HG03135 (cell line): Measurements from ENCODE around the gene RCBTB1.
A peak's percentile ranks its signal among the peaks of the same experiment; 100 is the strongest.
"Not testable (repeated sequence)": the region's sequence is repeated elsewhere in the genome, so short reads cannot be mapped to it uniquely, and the experiment has no call there.

Source experiments
- ATAC-seq: cut with Tn5 transposase; IDR thresholded peaks from one replicate; pipeline ENCODE4 v1.9.1; 2021; ENCODE audit warnings: mild to moderate bottlenecking, moderate library complexity; ENCODE audit not compliant: unreplicated experiment

Gene RCBTB1

DNA sequence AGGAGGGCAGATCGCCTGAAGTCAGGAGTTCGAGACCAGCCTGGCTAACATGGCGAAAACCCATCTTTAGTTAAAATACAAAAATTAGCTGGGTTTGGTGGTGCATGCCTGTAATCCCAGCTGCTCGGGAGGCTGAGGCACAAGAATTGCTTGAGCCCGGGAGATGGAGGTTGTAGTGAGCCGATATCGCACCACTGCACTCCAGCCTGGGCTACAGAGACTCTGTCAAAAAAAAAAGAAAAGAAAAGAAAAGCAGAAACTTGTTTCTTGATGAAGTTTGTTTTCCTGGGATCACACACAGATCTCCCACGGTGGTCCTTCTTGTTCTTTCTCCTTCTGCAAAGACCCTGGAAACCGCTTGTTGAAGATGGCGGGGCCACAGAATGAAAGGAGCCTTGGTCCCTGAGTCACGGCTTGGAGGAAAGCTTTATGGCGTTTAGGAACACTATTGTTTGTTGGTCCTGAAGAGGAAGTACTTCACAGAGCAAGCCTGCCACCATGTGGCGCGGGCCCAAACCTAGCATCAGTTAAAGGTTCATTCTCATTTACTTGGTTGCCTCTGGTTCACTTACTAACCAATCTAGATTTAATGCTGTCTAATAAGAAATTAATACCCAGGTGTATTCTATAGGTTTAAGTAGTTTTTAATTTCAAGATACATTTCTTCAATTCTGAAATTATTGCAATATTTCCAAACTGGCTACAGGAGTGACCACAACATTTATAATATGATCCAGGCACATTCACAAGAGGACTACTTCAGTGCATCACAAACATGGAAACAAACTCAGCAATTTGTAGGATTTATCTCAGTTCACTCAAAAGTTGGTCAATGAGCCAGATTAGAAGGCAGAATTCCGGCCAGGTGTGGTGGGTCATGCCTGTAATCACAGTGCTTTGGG lies 21.6 kb upstream of the RCBTB1 start:
- peak; percentile 93 for ATAC-seq

DNA sequence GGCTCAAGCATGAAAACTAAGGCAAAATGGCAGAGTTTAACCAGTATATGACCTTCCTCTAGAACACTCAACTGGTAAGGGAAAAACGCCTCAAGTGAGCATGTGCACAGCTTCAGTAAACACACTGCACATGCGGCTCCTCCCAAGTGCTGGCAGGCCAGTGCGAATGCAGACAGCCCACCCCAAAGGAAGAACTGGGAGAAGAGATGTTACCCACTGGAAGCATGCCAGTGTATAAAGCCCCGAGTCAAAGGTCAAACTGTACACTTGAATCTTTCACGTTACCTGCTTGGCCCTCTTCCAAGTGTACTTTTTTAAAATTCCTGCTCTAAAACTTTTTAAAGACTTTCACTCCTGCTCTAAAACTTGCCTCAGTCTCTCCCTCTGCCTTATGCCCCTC lies 19.2 kb upstream of the RCBTB1 start:
- no peak for ATAC-seq

DNA sequence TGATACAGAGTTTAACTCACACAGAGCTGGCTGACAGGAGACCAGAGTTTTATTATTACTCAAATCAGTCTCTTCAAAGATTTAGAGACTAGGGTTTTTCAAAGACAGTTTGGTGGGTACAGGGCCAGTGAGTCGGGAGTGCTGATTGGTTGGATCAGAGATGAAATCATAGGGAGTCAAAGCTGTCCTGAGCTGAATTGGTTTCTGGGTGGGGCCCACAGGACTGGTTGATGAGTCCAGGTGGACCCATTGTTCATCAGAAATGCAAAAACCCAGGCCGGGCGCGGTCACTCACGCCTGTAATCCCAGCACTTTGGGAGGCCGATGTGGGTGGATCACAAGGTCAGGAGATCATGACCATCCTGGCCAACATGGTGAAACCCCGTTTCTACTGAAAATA lies 17.3 kb upstream of the RCBTB1 start:
- not testable (repeated sequence) for ATAC-seq

DNA sequence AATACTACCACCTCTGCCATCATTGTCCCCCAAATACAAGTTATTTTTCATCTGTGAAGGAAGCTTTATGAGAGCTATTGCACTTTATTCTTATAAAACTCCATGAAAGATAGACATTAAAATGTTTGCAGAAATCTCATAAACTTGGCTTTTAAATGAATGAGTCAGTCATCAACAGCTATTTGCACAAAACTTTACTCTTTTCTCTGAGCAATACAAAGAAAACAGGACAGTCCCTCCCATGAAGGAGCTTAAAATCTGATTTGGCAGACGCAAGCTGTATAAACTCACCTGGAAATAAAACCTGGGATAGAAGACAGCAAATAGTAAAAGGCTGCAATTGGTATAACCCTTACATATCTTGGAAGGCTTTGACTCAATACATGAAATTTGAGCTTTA lies 16.6 kb upstream of the RCBTB1 start:
- no peak for ATAC-seq

DNA sequence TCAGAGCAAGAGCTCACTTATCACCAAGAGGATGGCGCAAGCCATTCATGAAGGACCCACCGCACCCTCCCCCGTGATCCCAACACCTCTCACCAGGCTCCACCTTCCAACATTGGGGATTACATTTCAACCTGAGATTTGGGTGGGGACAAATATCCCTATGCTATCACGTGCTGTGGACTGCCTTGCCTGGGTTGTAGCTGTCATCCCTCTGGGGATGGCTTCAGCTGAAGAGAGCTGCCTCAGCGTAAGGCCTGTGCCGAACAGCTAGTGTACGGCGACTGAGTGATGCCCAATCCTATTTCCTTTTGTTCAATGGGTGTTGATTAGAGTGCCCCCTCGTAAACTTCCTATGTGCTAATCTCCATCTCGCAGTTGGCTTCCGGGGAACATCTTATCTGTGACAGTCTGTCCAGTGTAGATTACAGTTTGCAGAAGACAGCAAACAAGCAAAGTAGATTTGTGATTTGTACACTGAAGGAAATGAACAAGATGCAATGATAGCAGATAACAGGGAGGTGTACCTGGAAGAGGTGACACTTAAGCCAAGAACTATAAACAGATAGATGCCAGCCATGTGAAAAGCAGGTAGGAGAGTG lies 11.8 kb upstream of the RCBTB1 start:
- no peak for ATAC-seq

DNA sequence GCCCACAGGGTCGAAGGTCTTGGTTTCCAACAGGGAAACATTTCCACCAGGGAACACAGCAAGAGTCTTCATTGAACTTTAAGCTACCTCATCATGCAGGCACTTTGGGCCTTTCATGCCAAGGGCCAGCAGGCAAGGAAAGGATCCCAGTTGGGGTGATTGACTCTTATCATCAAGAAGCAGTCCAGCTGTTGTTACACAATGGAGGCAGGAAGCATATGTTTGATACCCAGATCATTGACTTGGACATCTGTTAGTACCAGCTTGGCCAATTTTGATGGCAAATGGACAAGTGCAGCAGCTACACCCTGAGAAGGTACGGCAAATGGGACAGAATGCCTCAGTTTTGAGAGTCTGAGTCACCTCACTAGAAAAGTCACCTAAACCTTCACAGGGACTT lies 10.9 kb upstream of the RCBTB1 start:
- no peak for ATAC-seq

DNA sequence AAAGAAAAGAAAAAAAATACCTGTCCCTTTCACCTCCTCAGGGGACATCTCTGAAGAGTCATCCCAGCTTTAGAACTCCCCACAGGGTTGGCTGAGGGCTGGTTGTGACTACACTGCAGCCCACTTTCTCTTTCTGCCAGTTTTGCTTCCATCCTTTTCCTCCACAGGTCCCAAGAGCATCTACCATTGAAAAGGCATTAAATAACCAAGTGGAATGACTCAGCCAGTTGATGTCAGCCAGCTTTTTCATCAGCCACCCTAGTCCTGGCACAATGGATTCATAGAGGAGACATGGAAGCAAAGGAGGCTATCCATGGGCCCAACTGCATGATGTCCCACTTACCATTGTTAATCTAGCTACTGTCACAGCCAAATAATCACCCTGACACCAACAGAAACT lies 9.2 kb upstream of the RCBTB1 start:
- ATAC-seq: no peak

DNA sequence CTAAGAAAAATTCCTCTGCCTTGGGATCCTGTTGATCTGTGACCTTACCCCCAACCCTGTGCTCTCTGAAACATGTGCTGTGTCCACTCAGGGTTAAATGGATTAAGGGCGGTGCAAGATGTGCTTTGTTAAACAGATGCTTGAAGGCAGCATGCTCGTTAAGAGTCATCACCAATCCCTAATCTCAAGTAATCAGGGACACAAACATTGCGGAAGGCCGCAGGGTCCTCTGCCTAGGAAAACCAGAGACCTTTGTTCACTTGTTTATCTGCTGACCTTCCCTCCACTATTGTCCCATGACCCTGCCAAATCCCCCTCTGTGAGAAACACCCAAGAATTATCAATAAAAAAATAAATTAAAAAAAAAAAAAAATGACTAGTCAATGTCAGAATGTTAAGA lies 8.5 kb upstream of the RCBTB1 start:
- ATAC-seq: not testable (repeated sequence)

DNA sequence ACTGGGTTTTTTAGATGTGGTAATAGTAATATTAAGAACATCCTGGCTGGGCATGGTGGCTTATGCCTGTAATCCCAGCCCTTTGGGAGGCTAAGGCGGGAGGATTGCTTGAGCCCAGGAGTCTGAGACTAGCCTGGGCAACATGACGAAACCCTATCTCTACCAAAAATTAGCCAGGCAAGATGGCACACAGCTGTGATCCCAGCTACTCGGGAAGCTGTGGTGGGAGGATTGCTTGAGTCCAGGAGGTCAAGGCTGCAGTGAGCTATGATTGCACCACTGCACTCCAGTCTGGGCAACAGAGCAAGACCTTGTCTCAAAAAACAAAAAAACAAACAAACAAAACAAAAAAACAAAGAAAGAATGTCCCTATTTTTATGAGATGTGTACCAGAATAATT lies 5.4 kb upstream of the RCBTB1 start:
- ATAC-seq: not testable (repeated sequence)

DNA sequence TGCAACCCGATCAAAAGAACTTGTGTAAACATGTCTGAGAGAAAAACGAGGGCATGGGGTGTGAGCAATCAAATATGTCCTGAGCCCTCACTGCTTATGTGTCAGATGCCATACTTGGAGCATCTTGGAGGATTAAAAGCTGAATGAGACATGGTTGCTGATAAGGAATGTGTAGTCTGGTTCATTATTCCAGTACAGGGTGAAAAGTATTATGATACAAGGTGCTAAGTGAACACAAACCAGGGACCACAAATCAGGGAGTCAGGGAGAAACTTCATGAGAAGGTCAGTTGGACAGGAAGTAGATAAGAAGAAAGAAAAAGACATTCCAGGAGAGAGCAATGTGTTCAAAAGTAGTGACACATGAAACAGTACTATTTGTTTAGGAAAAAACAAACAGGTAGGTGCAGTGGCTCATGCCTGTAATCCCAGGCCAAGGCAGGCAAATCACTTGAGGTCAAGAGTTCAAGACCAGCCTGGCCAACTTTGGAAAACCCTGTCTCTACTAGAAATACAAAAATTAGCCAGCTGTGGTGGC lies 2.0 kb upstream of the RCBTB1 start:
- ATAC-seq: no peak

DNA sequence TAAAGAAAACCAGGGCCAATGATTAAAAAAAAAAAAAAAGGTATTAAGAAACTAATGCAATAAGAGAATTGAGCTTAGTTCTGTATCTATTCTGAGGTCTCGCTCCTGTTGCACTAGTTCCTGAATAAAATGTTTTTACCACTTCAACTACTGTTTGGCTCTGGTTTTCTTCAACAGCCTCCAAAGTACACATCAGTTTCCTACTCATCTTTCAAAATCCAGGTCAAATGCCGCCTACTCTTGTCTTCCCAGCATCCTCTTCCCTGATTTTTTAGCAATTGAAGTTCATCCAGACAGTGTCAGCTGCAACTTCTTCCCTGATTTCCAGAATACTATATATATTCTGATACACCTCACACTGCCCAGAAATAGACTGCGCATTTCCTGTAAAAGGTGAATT lies 1.4 kb upstream of the RCBTB1 start:
- ATAC-seq: no peak

DNA sequence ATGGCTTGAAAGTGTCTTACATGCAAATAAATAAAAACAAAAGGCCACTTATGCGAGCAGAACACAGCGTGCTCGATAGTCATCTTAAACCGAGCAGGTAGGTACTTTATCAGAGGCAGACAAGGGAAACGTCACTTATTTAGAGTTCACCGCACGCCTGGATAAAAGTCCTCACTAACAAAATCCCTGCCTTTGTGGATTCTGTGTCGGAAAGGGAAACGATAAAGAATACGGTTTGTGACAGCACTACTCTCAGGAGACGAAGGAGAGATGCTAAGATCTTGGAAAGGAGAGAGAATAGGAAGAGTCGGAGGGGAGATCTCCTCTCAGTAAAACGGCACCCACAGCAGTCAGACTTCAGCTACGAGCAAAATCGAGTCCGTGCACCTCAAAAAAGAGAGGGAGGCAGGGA lies 581 bp downstream of the RCBTB1 start:
- ATAC-seq: peak; percentile 18

DNA sequence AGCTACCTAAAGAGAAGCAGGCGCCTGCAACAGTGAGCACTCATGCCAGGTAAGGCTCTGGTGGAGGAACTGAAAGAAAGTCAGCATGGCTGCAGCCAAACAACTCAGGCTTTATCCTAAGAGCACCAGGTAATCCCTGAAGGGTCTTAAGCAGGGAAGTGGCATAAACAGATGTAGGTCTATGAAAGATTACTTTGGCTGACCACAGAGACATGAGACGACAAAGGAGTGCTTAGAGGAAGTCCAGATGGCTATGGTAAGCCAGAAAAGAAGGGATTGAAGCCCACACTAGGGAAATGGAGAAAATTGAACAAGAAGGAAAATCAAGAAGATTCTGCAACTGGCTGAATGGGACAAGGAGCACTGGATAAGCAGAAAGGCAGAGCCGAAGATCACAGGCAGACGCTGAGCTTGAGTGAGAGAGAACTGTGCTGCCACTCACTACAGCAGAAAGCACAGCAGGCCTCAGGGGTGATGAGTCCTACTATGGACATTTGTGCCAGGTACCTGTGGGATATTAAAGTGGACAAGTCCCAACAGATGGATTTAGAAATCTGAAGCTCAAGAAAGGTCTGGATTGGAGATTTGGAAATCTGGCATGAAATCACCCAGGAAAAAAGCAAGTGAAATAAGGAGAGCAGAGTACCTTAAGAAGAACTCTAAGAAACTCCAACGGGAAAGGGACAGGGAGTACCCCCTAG lies 4.2 kb downstream of the RCBTB1 start:
- no peak for ATAC-seq

DNA sequence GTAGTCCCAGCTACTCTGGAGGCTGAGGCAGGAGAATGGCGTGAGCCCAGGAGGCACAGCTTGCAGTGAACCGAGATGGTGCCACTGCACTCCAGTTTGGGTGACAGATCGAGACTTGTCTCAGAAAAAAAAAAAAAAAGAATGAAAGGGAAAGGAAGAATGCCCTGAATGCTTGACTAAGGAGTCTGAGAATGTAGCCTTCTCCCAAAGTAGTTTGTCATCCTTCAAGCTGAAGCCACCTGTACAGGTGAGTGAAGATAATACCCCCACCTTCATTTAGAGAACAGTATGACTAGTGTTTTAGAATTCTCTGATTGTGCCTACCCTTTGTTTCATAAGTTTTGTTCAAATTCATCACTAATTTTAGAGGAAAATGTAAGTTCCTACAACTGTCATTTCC lies 5.9 kb downstream of the RCBTB1 start:
- ATAC-seq: no peak

DNA sequence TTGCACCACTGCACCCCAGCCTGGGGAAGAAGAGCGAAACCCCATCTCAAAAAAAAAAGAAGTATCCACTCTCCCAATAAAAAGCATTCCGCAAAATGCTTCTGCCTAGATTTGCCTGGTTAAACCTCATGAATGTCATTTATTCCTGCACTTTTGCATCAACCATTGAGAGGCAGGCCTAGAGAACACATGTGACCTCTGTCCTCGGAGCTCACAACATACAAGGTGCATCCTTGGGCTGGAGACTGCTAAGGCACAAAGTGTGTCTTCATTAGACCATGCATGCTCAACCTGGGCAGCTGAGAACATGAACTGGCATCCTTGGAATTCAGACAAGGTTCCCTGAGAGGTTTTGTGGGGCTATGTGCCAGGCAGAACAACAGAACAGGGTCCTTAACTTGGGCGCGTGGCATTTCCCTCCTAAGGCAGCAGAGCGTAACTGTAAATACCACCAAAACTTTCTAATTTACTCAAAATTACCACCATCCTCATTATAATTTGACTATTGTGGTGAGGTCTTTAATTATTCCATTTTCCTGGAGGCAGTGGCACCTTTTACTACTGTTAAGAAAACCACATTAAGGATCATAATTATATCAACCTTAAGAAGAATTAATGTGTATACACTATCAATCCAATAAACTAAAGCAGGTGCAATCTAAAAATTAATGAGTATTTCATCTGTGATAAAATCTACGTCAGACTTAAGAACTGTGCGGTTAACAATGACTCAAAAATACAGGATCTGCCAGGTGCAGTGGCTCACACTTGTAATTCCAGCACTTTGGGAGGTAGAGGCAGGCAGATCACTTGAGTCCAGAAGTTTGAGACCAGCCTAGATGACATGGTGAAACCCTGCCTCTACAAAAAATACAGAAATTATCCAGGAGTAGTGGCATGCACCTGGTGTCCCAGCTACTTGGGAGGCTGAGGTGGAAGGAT lies 13.8 kb downstream of the RCBTB1 start:
- ATAC-seq: no peak

DNA sequence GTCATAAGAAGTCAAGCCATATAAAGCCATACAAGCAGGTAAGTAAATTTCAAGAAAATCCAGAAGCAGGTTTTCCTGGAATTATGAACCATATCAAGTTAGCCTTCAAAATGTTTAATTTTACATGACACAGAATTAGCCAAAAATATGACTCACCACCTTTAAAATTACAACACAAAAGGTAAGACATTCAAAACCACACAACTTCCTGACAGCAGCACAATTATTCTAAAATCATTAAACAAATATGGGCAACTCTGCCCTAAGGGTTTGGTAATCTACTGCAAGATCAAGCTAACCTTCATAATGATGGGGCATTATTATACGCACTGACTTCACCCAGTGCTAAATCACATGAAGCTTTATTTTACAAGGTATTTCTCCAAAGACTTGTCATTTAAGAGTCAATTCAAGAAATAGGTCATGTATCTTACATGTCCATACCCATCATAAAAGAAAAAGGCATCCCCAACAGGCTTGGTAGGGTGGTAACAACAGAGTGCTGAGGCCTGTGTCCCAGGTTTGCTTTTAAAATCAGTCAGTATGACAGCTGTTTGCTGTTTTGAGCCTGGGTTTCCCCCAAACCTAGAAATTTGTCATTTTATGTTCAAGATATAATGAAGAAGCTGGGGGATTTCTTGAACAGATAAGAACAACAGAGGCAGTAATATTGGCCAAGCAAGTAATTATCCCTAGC lies 15.2 kb downstream of the RCBTB1 start:
- ATAC-seq: no peak

DNA sequence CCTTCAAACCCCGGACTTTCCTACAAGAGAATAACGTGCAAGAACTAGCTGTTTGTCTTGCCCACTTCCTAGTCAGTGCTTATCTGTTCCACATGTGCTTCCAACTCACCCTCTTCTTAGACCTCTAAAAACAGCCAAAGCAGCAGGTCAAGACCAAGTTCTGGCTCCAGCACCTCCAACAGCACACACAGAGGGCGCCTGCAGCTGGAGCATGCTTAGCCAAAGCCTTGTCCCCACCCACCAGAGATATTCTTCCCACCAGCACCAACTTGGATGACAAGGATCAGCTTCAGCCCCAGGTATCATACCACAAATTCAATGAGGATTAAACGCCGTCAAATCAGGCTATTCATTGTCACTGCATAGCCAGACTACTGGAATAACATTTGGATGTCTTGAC lies 17.9 kb downstream of the RCBTB1 start:
- ATAC-seq: no peak

DNA sequence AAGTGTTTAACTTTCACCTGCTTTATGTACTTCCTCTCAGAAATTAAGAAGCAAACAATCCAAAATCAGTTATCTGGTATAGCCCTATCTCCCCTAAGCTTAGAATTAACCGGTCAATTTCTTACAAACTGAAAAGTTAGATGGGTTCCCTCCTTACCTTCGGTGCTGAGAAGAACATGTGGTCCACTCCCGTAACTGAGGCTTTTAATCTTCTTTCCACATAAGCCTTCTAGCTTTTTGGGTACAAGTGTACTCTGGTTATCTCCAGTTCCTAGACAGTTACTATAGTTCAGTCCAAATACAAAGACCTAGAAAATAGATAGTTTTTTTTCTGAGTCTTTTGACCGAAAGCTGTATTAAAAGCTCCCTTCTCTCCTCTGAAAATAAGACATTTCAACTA lies 18.9 kb downstream of the RCBTB1 start:
- ATAC-seq: no peak

DNA sequence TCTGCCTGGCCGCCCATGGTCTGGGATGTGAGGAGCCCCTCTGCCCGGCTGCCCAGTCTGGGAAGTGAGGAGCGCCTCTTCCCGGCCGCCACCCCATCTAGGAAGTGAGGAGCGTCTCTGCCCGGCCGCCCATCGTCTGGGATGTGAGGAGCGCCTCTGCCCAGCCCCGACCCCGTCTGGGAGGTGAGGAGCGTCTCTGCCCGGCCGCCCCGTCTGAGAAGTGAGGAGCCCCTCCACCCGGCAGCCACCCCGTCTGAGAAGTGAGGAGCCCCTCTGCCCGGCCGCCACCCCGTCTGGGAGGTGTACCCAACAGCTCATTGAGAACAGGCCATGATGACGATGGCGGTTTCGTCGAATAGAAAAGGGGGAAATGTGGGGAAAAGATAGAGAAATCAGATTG lies 19.9 kb downstream of the RCBTB1 start:
- not testable (repeated sequence) for ATAC-seq

DNA sequence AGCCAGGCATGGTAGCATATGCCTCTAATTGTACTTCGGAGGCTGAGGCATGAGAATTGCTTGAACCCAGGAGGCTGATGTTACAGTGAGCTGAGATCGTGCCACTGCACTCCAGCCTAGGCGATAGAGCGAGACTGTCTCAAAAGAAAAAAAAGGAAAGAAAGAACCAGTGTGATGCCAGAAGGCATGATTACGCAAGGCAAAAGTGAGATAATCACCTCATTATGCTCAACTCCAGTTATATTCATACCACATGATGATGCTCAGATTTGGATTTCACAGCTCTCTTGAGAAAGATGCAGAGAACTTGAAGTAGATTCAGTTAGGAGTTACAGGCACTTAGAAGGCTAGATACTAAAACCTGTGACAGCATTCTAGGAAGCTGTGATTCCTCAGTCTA lies 21.8 kb downstream of the RCBTB1 start:
- ATAC-seq: no peak
